PFSK-1 (cell line): ENCODE results near the gene PLEKHM3.

Experiments
- POLR2AphosphoS5 ChIP-seq: IDR thresholded peaks from 2 replicates; pipeline ENCODE4 v1.6.1; 2012; ENCODE audit warnings: low read depth, mild to moderate bottlenecking, control low read depth, low read length, moderate library complexity
- TAF1 ChIP-seq: IDR thresholded peaks from 2 replicates; pipeline ENCODE4 v1.6.1; 2012; ENCODE audit warnings: low read length, control low read depth, borderline replicate concordance; ENCODE audit not compliant: insufficient read depth
- TF ChIP-seq, protein P1 (sequence below), 2 experiments: IDR thresholded peaks; 2 replicates each; pipeline versions ENCODE4 v1.6.1 to v1.8.0; 2011 to 2012; ENCODE audit warnings: low read depth in 2 of 2, low read length in 2 of 2, control low read depth in 1 of 2, inconsistent platforms in 1 of 2, mild to moderate bottlenecking in 1 of 2, moderate library complexity in 1 of 2; ENCODE audit not compliant: insufficient read depth in 1 of 2

- TF ChIP-seq POLR2AphosphoS5, result no peak
- TF ChIP-seq TAF1, result no peak
- TF ChIP-seq, protein P1, sequence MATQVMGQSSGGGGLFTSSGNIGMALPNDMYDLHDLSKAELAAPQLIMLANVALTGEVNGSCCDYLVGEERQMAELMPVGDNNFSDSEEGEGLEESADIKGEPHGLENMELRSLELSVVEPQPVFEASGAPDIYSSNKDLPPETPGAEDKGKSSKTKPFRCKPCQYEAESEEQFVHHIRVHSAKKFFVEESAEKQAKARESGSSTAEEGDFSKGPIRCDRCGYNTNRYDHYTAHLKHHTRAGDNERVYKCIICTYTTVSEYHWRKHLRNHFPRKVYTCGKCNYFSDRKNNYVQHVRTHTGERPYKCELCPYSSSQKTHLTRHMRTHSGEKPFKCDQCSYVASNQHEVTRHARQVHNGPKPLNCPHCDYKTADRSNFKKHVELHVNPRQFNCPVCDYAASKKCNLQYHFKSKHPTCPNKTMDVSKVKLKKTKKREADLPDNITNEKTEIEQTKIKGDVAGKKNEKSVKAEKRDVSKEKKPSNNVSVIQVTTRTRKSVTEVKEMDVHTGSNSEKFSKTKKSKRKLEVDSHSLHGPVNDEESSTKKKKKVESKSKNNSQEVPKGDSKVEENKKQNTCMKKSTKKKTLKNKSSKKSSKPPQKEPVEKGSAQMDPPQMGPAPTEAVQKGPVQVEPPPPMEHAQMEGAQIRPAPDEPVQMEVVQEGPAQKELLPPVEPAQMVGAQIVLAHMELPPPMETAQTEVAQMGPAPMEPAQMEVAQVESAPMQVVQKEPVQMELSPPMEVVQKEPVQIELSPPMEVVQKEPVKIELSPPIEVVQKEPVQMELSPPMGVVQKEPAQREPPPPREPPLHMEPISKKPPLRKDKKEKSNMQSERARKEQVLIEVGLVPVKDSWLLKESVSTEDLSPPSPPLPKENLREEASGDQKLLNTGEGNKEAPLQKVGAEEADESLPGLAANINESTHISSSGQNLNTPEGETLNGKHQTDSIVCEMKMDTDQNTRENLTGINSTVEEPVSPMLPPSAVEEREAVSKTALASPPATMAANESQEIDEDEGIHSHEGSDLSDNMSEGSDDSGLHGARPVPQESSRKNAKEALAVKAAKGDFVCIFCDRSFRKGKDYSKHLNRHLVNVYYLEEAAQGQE (IDR thresholded peaks at IDR 0.05; ENCODE audit: insufficient read depth in 1 of 2, low read depth in 2 of 2, low read length in 2 of 2), result no peak
These were observed 89.3 kb downstream of the PLEKHM3 start for GRCh38 chr2:207935991-207936370.
